K562 treated with DMSO at 1 percent for 24 hours (cell line): ENCODE measurements around the gene LRP2BP. TPM values are rescaled to one million over a fixed set of nuclear protein-coding genes. Genes with fewer than 3 reads are reported as not detected.

Experiments used
- total RNA-seq: library from RNA; unstranded; fragments of 300-600 nt; gene quantifications from 2 replicates; pipeline ENCODE4 v1.2.3, GENCODE V29; 2022; ENCODE audit warnings: low read depth; ENCODE audit not compliant: insufficient read depth

The LRP2BP gene
- total RNA-seq = 0.23 TPM in 1 of 2 replicates, not detected in the other

DNA sequence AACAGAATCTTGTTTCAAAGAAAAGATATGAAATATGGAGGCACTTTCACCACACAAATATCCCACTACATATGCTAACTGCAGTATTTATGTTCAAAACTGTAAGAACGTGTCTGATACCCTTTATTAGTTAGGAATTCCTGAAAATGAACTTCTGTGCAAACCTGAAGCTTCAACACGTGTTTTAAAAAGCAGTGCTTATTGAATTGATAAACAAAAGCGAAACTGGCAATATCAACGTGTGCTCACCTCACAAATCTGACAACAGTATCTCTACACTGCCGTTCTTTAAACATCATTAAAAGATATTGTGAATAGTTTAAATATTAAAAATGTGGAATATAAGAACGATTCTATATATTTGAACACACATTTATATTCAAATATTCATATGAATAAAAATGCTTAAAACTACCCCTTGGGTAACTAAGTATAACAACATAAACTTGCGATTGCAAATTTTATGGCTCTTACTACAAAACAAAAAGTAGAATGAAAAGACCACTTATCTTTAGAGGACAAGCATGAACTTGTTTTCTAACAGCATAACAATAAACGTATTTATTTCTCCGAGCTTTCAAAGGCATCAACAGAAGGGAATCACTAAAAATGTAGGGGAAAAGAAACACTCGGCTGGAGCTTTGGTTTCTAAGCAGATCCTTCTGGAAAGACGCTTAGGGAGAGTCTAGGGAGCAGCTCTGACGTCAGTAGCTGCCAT is at the start of gene LRP2BP:
LRP2BP (minus strand) TSS at position 687 of the 718 bp plus-strand sequence. CDS start 17,738 bp downstream, outside the sequence.

DNA sequence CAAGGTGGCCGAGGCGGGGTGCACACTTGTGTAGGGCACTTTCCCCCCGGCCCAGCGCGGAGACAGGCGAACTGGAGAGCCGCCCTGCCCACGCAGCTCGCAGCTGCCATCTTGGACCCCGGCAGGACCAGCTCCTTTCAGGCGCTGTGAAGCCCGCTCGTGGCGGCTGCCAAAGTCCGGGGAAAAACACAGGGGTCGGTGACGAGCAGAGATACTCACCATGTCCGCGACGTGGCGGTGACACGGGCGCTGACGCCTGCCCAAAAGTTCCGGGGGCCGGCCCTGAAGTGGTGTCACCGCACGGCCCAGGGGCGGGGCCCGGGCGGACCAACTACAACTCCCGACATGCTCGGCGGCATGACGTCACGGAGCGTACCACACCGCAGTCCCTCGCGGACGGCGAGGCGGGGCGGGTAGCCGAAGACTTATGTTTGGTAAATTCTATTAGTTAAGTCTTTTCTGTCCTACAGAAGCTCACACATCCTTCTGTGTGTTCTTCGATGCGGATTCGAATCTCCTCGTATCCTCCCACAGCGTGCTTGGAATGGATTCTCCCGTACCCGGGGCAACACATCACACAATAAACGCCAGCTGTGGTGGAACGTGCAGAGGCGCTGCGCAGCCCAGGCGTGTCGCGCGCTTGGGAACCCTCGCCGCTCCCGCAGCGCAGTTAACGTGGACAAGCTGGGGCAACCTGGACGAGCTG is 30.1 kb upstream of the LRP2BP start, which contains the start of gene UFSP2:
UFSP2 (minus strand) TSS at position 318 of the 706 bp plus-strand sequence; CDS start at position 222, 96 bp downstream.

DNA sequence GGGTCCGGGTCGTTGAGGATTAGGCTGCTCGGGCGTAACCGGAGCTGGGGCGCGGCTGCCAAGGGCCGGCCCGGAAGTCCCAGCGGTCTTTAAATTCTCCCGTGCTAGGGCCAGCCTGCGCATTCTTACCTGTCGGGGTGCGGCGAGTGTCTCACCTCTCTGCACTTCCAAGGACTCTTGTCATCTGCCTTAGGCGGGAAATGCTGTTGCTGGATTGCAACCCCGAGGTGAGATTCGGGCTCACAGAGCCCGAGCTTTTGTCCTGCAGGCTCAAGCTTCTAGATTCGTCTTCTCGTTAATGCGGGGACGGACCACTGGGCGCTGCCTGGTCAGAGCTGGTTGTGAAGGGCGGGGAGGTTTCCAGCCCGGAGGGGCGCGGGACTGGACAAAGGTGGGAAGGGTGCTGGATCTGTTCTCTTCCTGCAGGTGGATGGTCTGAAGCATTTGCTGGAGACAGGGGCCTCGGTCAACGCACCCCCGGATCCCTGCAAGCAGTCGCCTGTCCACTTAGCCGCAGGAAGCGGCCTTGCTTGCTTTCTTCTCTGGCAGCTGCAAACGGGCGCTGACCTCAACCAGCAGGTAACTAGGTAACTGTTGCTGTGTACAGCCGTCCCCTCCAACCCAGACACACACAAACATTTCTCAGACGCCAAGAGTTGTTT is 1.1 kb upstream of the LRP2BP start, which contains the start of gene ANKRD37:
ANKRD37 (plus strand) TSS at position 118 of the 662 bp plus-strand sequence; CDS start at position 201, 83 bp downstream.

Other genes with a start within 250 kb of the LRP2BP start
- gene CFAP97, start 191.9 kb downstream of the LRP2BP start, total RNA-seq = 9.8 and 11.6 TPM in 2 replicates
- gene SNX25, start 186.3 kb downstream of the LRP2BP start, total RNA-seq = 7.7 and 8.7 TPM in 2 replicates
- gene ANKRD37, start 917 bp upstream of the LRP2BP start, total RNA-seq = 10.5 TPM in 2 replicates
- 6.9 and 10.2 TPM in 2 replicates for gene UFSP2, start 30.0 kb upstream of the LRP2BP start, total RNA-seq
- not detected in 2 replicates for gene CCDC110, start 75.8 kb upstream of the LRP2BP start, total RNA-seq
- gene PDLIM3, start 139.6 kb upstream of the LRP2BP start, total RNA-seq = not detected in 2 replicates